Brain microvascular endothelial cell (primary cell): ENCODE measurements around the gene GDA.

Experiments used
- DNase-seq: peaks from one replicate; pipeline ENCODE4 v3.0.0-alpha.2; 2020
- H3K27ac ChIP-seq: fragments of 250-450 bp; sonication (Bioruptor Pico); 2 replicates; pipeline ENCODE4 v1.5.1; 2020; ENCODE audit warnings: mild to moderate bottlenecking, moderate library complexity
- H3K27me3 ChIP-seq: fragments of 250-450 bp; sonication (Bioruptor Pico); replicated peaks from 2 replicates; pipeline ENCODE4 v1.5.1; 2020; ENCODE audit warnings: mild to moderate bottlenecking
- H3K36me3 ChIP-seq: fragments of 250-450 bp; sonication (Bioruptor Pico); replicated peaks from 2 replicates; pipeline ENCODE4 v1.5.1; 2020; ENCODE audit warnings: mild to moderate bottlenecking
- H3K4me3 ChIP-seq: 2 replicates; pipeline ENCODE4 v1.5.1; 2011; ENCODE audit warnings: low read depth, mild to moderate bottlenecking, control low read depth, low read length, moderate library complexity
- CTCF ChIP-seq: IDR thresholded peaks from 2 replicates; pipeline ENCODE4 v1.5.1; 2011; ENCODE audit warnings: low read depth, mild to moderate bottlenecking, moderate library complexity, low read length, control low read depth, inconsistent platforms; ENCODE audit errors: missing control alignments
- in situ Hi-C: cut with HindIII; loops from 2 replicates; pipeline ENCODE4 v1.10.0; 2017; ENCODE audit warnings: low sequenced_read_pairs, low pct_ligation_motif_present

GDA gene

DNA sequence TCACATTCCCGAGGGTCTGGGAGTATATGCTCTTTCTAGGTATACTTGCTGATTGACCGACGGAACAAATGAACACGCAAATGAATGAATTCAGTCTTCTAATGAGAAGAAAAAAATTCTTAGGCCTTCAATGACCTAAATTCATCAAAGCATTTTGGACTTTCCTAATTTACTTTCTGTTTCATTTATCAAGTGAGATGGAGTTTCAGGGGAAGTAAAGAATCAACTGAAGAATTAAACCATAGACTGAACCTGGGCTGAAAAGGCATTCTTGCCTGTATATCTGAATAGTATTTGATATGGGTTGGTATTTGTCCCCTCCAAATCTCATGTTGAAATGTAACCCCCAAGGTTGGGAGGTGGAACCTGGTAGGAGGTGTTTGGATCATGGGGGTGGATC, 151.6 kb downstream of the GDA start:
- Histone ChIP-seq H3K27ac (no peak overlapping the region), H3K36me3 (no peaks in the 10 kb centered on the region), H3K4me3 (no peak overlapping the region), H3K27me3 (no peaks in the 10 kb centered on the region)
- DNase-seq, result no peak
- TF ChIP-seq CTCF, result no peak
- in situ Hi-C loops, result no loop called here
